Ovary (tissue), 3 donors: ENCODE data around the gene SETDB1.

Experiments
- CTCF ChIP-seq, 3 donors: fragments of 450-650 bp in 2 of 3; fragments of 200-600 bp in 1 of 3; IDR thresholded peaks; one replicate each; pipeline versions ENCODE4 v1.5.1 to v1.8.0; 2016 to 2022; ENCODE audit warnings: antibody characterized with exemption in 3 of 3, mild to moderate bottlenecking in 1 of 3
- POLR2A ChIP-seq: fragments of 450-650 bp; IDR thresholded peaks from one replicate; pipeline ENCODE4 v1.6.1; 2017; ENCODE audit warnings: antibody characterized with exemption, mild to moderate bottlenecking, moderate library complexity
- donor health status: DM: no; HTN: no; CAD: no.

GRCh38 chr1:151012684-151013471 is 86.7 kb downstream of the SETDB1 start:
- no peak for TF ChIP-seq CTCF (IDR thresholded peaks at IDR 0.05)
- TF ChIP-seq POLR2A = no peak
